HFF-Myc (cell line): Measurements from ENCODE around the gene RAD51B.

Experiments
- DNase-seq: peaks from one replicate; pipeline ENCODE4 v3.0.0-alpha.2; 2011; ENCODE audit warnings: low read depth; ENCODE audit errors: extremely low read depth
- H3K4me3 ChIP-seq: replicated peaks from 2 replicates; pipeline ENCODE4 v1.5.1; 2011; ENCODE audit warnings: low read depth, mild to moderate bottlenecking, control low read depth, low read length
- TF ChIP-seq, protein P1 (sequence below): IDR thresholded peaks from 2 replicates; pipeline ENCODE4 v1.5.1; 2012; ENCODE audit warnings: mild to moderate bottlenecking, low read depth, low read length, control low read depth; ENCODE audit errors: missing control alignments

Gene RAD51B

DNA sequence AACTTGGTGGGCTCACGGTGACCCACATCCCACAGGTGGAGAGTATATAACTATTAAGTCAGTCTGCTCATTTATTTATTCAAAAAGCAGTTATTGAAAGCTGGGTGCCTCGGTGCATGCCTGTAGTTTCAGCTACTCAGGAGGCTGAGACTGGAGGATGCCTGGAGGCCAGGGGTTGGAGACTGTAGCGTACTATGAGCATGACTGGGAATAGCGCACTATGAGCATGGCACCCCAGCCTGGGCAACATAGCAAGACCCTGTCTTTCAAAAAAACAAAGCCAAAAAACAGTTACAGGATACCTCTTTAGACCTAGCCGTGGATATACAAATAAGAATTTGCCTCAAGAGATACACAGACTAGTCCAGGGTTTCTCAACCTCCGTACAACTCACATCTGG, 833.5 kb downstream of the RAD51B start:
- TF ChIP-seq, protein P1, sequence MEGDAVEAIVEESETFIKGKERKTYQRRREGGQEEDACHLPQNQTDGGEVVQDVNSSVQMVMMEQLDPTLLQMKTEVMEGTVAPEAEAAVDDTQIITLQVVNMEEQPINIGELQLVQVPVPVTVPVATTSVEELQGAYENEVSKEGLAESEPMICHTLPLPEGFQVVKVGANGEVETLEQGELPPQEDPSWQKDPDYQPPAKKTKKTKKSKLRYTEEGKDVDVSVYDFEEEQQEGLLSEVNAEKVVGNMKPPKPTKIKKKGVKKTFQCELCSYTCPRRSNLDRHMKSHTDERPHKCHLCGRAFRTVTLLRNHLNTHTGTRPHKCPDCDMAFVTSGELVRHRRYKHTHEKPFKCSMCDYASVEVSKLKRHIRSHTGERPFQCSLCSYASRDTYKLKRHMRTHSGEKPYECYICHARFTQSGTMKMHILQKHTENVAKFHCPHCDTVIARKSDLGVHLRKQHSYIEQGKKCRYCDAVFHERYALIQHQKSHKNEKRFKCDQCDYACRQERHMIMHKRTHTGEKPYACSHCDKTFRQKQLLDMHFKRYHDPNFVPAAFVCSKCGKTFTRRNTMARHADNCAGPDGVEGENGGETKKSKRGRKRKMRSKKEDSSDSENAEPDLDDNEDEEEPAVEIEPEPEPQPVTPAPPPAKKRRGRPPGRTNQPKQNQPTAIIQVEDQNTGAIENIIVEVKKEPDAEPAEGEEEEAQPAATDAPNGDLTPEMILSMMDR, result no peak
- H3K4me3 ChIP-seq, result no peak overlapping the region
- no peak for DNase-seq

DNA sequence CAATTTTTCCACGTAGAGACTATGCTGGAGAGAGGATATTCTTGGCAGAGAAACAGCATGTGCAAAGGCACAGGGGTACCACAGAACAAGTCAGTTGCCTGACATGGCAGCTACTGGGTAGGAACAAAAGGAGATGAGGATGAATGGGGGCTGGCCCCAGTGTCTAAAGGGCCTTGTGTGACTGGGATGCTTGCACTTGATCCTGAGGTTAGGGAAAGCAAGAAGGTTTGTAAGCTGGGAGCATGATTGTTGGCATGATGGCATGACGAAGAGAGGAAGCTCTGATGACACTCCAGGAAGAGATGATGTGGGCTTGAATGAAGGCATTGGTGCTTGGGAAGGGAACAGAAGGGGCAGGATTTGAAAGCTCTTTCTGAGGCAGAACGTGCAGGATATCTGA, 834.2 kb downstream of the RAD51B start:
- no peak for DNase-seq
- H3K4me3 ChIP-seq, result no peak overlapping the region
- TF ChIP-seq, protein P1, result no peak

DNA sequence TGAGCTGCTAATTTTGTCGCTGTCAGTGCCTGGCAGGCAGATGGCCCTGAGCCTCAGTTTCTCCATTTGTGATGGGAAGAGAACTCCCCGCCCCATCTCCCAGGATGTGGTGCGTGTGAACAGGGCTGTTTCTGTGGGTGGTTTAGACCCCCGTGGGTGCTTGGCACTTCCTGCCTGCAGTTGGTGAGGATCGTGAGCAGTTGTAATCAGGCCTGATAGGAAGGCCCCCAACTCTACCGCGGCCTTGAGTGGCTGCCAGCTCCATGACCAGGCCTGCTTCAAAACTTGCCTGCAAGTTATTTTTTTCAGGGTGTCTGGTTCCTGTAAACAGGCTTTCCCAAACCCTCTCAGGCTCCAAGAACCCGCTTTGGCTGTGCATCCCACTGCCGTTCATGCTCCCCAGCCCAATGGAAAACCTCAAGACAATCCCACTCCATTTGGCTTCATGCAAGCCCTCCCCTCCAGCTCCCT, 834.9 kb downstream of the RAD51B start:
- TF ChIP-seq, protein P1, result no peak
- no peak overlapping the region for H3K4me3 ChIP-seq
- no peak for DNase-seq

DNA sequence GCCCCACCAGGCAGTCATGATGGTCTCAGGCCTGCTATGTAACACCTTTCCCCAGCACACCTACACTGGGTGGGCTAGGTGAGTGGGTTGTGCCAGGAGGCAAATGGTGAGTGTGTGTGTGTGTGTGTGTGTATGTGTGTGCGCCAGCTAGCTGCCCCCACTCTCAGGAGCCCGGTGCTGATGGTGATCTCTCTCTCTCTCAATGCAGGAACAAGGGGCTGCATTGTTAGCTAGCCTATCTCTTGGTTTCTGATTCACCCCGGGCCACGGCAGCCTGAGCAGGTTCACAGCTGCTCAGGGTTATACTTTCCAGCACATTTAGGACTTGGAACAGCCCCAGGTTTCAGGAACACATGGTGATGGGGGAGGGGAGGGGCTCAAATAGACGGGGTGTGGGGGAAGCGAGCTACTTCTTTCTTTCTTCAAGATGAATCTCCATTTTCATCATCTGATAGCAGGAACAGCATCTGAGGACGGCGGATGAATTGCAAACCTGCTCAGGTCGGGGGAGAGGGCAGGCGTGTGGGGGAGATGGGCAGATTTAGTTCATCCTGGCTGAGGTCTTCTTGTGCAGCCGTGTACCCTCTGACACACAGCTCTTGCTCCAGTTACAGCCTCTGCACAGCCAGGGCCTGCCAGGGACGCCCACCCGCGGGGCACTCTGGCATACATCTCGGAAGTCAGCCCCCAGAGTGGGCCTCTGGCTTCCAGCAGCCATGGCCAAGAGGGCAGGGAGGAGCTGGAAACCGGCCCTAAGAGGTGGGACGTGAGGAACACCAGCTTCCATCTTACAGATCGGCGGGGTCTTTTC, 835.6 kb downstream of the RAD51B start:
- DNase-seq, result no peak
- TF ChIP-seq, protein P1, result no peak
- no peak overlapping the region for H3K4me3 ChIP-seq

DNA sequence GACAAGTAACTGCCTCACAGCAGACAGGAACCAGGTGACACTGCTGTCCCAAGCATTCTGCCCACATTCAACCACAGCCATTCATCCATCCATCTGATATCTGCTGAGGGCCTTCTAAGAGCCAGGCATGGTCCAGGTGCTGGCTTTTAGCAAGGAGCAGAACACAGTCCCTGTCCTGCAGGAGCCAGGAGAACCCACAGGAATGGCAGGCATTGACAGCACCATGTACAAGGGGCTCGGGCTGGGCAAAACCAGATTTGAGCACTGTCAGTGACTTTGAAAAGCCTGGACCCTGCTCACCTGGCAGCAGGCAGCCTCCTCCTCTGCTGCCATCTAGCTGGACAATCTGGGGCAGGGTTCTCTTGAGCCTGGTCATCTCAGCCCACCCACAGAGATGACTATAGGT, 836.3 kb downstream of the RAD51B start:
- no peak for DNase-seq
- TF ChIP-seq, protein P1, result no peak
- H3K4me3 ChIP-seq, result no peak overlapping the region

DNA sequence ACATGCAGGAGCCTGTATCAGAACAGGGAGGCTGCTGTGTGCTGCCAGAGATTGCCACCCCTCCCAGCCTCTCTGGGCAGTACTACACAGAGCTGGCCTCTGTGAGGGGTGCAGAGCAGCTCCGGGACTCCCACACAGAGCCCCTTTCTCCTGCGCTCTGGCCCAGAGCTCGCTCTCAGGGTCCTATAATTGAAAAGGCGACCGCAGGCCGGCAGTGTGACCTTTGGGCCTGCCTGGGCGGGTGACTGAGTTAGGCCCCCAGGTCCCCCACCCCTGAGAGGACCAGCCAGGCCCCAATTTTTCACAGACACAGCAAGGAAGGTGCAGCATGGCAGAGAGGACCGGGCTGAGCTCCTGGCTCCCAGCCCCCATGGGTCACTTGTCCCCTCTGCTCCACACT, 836.9 kb downstream of the RAD51B start:
- DNase-seq, result no peak
- H3K4me3 ChIP-seq, result no peak overlapping the region
- TF ChIP-seq, protein P1, result no peak
